H1 (cell line): Measurements from ENCODE around the gene SLC39A10. TPM values are rescaled to one million over a fixed set of nuclear protein-coding genes. Genes with fewer than 3 reads are reported as not detected.
A peak's percentile ranks its signal among the peaks of the same experiment; 100 is the strongest.

Source experiments
- CTCF ChIA-PET: fragments of 300-600 bp; sonication (Branson Sonifier 250); formaldehyde crosslinking; loops from one replicate; lab custom pipeline; 2021; ENCODE audit not compliant: partially characterized antibody; lab: Charles Lee
- POLR2A ChIA-PET: fragments of 300-600 bp; sonication (Branson Sonifier 250); formaldehyde crosslinking; loops from one replicate; lab custom pipeline; 2021; ENCODE audit warnings: inconsistent platforms; ENCODE audit not compliant: partially characterized antibody; lab: Charles Lee
- DNase-seq, 2 experiments: peaks; one replicate each; pipeline versions ENCODE4 v3.0.0 to v3.0.0-alpha.2; 2010 to 2022; ENCODE audit warnings: low spot score in 2 of 2, low read depth in 1 of 2, mixed read lengths in 1 of 2
- FAIRE-seq: peaks from 2 replicates; lab custom pipeline; 2011; peaks lifted over from hg19 to GRCh38; lab: Jason Lieb, UNC
- H2AFZ ChIP-seq: 2 replicates; pipeline ENCODE4 v1.8.1; 2012; ENCODE audit warnings: low read length, inconsistent platforms
- H2AK5ac ChIP-seq: 2 replicates; pipeline ENCODE4 v1.6.1; 2013; ENCODE audit warnings: low read depth, low read length
- H2BK120ac ChIP-seq: replicated peaks from 2 replicates; pipeline ENCODE3; 2013; ENCODE audit warnings: low read depth, low read length, inconsistent platforms
- H2BK12ac ChIP-seq: 2 replicates; pipeline ENCODE4 v1.6.1; 2013; ENCODE audit warnings: low read depth, low read length
- H2BK15ac ChIP-seq: 2 replicates; pipeline ENCODE4 v1.6.1; 2013; ENCODE audit warnings: low read length
- H2BK20ac ChIP-seq: 2 replicates; pipeline ENCODE4 v1.6.1; 2013; ENCODE audit warnings: low read length
- H2BK5ac ChIP-seq: 2 replicates; pipeline ENCODE4 v1.6.1; 2013; ENCODE audit warnings: low read depth, low read length
- H3K14ac ChIP-seq: 2 replicates; pipeline ENCODE4 v1.6.1; 2013; ENCODE audit warnings: inconsistent platforms; ENCODE audit not compliant: insufficient read length
- H3K18ac ChIP-seq: 2 replicates; pipeline ENCODE4 v1.6.1; 2013; ENCODE audit warnings: low read length; ENCODE audit errors: extremely low read depth
- H3K23ac ChIP-seq: 2 replicates; pipeline ENCODE4 v1.6.1; 2013; ENCODE audit warnings: inconsistent platforms; ENCODE audit not compliant: insufficient read length
- H3K23me2 ChIP-seq: 2 replicates; pipeline ENCODE4 v1.6.1; 2013; ENCODE audit warnings: low read depth, low read length
- H3K27ac ChIP-seq: 2 replicates; pipeline ENCODE4 v1.6.1; 2011; ENCODE audit warnings: low read depth, low read length, inconsistent platforms
- H3K27me3 ChIP-seq, 4 experiments: replicated peaks in 1 of 4; 1 replicate in 1 of 4; 2 replicates in 3 of 4; pipeline versions ENCODE4 v1.6.1 to v1.8.1; 2011 to 2013; ENCODE audit warnings: low read length in 3 of 4, mild to moderate bottlenecking in 3 of 4, inconsistent platforms in 2 of 4, mixed read lengths in 2 of 4, moderate library complexity in 1 of 4; ENCODE audit not compliant: control insufficient read depth in 3 of 4, insufficient read depth in 3 of 4; ENCODE audit errors: extremely low read depth in 1 of 4
- H3K36me3 ChIP-seq, 4 experiments: 2 replicates each; pipeline versions ENCODE4 v1.6.1 to v1.8.1; 2011 to 2013; ENCODE audit warnings: mild to moderate bottlenecking in 4 of 4, low read length in 3 of 4, moderate library complexity in 2 of 4, control low read depth in 1 of 4, inconsistent platforms in 1 of 4; ENCODE audit not compliant: insufficient read depth in 4 of 4, control insufficient read depth in 2 of 4
- H3K4ac ChIP-seq: replicated peaks from 2 replicates; pipeline ENCODE3; 2013; ENCODE audit warnings: low read length, low read depth, mixed read lengths, inconsistent platforms; ENCODE audit not compliant: insufficient read length
- H3K4me1 ChIP-seq, 4 experiments: replicated peaks in 1 of 4; 1 replicate in 1 of 4; 2 replicates in 3 of 4; pipeline versions ENCODE4 v1.6.1 to v1.8.1; 2011 to 2013; ENCODE audit warnings: low read length in 3 of 4, inconsistent platforms in 2 of 4, mixed read lengths in 1 of 4; ENCODE audit not compliant: insufficient read depth in 4 of 4, control insufficient read depth in 3 of 4
- H3K4me2 ChIP-seq, 2 experiments: 2 replicates each; pipeline versions ENCODE4 v1.6.1 to v1.8.1; 2011 to 2013; ENCODE audit warnings: low read depth in 2 of 2, low read length in 2 of 2, control low read depth in 1 of 2, inconsistent platforms in 1 of 2, mild to moderate bottlenecking in 1 of 2; ENCODE audit not compliant: insufficient read depth in 1 of 2
- H3K4me3 ChIP-seq, 4 experiments: fragments of 200-600, 300-600 bp in 1 of 4; sonication (generic), shearing (Covaris generic), sonication (Bioruptor Twin) in 1 of 4; 2 replicates each; pipeline versions ENCODE4 v1.5.1 to v1.8.1; 2011 to 2016; ENCODE audit warnings: low read length in 4 of 4, low read depth in 3 of 4, control low read depth in 2 of 4, inconsistent platforms in 2 of 4, mild to moderate bottlenecking in 2 of 4, mixed read lengths in 1 of 4, moderate library complexity in 1 of 4; ENCODE audit not compliant: insufficient read depth in 2 of 4; ENCODE audit errors: extremely low read depth in 1 of 4
- H3K56ac ChIP-seq: replicated peaks from 2 replicates; pipeline ENCODE3; 2013; ENCODE audit warnings: low read depth, mild to moderate bottlenecking, mixed read lengths, low read length, inconsistent platforms; ENCODE audit not compliant: insufficient read length
- H3K79me1 ChIP-seq: 2 replicates; pipeline ENCODE4 v1.6.1; 2013; ENCODE audit warnings: low read depth, low read length, control low read depth
- H3K79me2 ChIP-seq, 2 experiments: 2 replicates each; pipeline versions ENCODE4 v1.6.1 to v1.8.1; 2012 to 2013; ENCODE audit warnings: low read length in 2 of 2, mild to moderate bottlenecking in 2 of 2, inconsistent platforms in 1 of 2; ENCODE audit not compliant: insufficient read depth in 2 of 2, control insufficient read depth in 1 of 2
- H3K9ac ChIP-seq, 4 experiments: replicated peaks in 1 of 4; 1 replicate in 1 of 4; 2 replicates in 3 of 4; pipeline versions ENCODE4 v1.6.1 to v1.8.1; 2011 to 2013; ENCODE audit warnings: low read depth in 3 of 4, low read length in 3 of 4, control low read depth in 2 of 4, mild to moderate bottlenecking in 2 of 4, moderate library complexity in 2 of 4, inconsistent platforms in 1 of 4; ENCODE audit errors: extremely low read depth in 1 of 4
- H3K9me3 ChIP-seq, 2 experiments: 2 replicates each; pipeline versions ENCODE4 v1.6.1 to v1.8.1; 2012 to 2013; ENCODE audit warnings: mild to moderate bottlenecking in 2 of 2, moderate library complexity in 2 of 2, control low read depth in 1 of 2, inconsistent platforms in 1 of 2, low read depth in 1 of 2, low read length in 1 of 2, mixed read lengths in 1 of 2; ENCODE audit not compliant: insufficient read depth in 2 of 2
- H4K20me1 ChIP-seq, 2 experiments: replicated peaks in 1 of 2; 2 replicates each; pipeline versions ENCODE3 to v1.8.1; 2011 to 2013; ENCODE audit warnings: inconsistent platforms in 2 of 2, low read length in 2 of 2, mild to moderate bottlenecking in 1 of 2; ENCODE audit not compliant: insufficient read depth in 2 of 2, control insufficient read depth in 1 of 2
- H4K5ac ChIP-seq: 2 replicates; pipeline ENCODE4 v1.6.1; 2013; ENCODE audit warnings: low read length, low read depth, mixed read lengths, inconsistent platforms; ENCODE audit not compliant: insufficient read length
- H4K8ac ChIP-seq: 2 replicates; pipeline ENCODE4 v1.8.0; 2013; ENCODE audit warnings: mild to moderate bottlenecking, moderate library complexity, low read length, inconsistent platforms; ENCODE audit not compliant: insufficient read depth; ENCODE audit errors: extremely low read depth
- H4K91ac ChIP-seq: replicated peaks from 2 replicates; pipeline ENCODE3; 2013; ENCODE audit warnings: low read length, mixed read lengths, inconsistent platforms; ENCODE audit not compliant: insufficient read length
- EZH2 ChIP-seq: fragments of 200-600 bp; sonication (generic); IDR thresholded peaks from 2 replicates; pipeline ENCODE4 v1.7.1; 2012; ENCODE audit warnings: low read depth, mild to moderate bottlenecking, moderate library complexity, low read length, inconsistent platforms; ENCODE audit not compliant: severe bottlenecking
- FOSL1 ChIP-seq: IDR thresholded peaks from 2 replicates; pipeline ENCODE4 v1.6.1; 2011; ENCODE audit warnings: mild to moderate bottlenecking, low read depth, low read length, moderate library complexity; ENCODE audit not compliant: insufficient read depth
- WGBS, 2 experiments: shearing (Covaris generic) in 1 of 2; methylation state at CpG; one replicate each; pipeline versions ENCODE4 v1.1.6 to v1.1.7; 2013 to 2015; ENCODE audit warnings: low lambda C conversion rate in 2 of 2, mixed read lengths in 2 of 2, inconsistent platforms in 1 of 2, low coverage in 1 of 2, missing lambda C conversion rate in 1 of 2; ENCODE audit not compliant: insufficient replicate concordance in 2 of 2, insufficient coverage in 1 of 2, insufficient read length in 1 of 2; ENCODE audit errors: extremely low coverage in 1 of 2, missing lambda C conversion rate in 1 of 2; 5-methylcytosine and 5-hydroxymethylcytosine counted together
- polyA plus RNA-seq, 7 experiments: library from polyadenylated mRNA; depleted of rRNA in 3 of 7; stranded (reverse) in 5 of 7; unstranded in 2 of 7; fragments of >200 nt in 5 of 7; fragments of 200-250 nt in 2 of 7; gene quantifications; 1 replicate in 5 of 7; 2 replicates in 1 of 7; 4 replicates in 1 of 7; pipeline versions ENCODE4 v1.2.1 to v1.2.3, GENCODE V29; 2011 to 2013; ENCODE audit warnings: missing spikeins in 2 of 7, mixed read lengths in 2 of 7
- total RNA-seq: library from RNA; stranded (reverse); fragmentation: NEBNext Ultra II Directional; extraction: Animal tissue kit (Norgen Biotek cat#: 25700); gene quantifications from 2 replicates; pipeline ENCODE4 v1.2.1, GENCODE V29; 2021

The SLC39A10 gene
- total and polyA plus RNA-seq, 2 of the 8 experiments (the other 6 are each of a cell fraction or from before 2014, with no cell fraction given) = 68.1 to 234 TPM

DNA sequence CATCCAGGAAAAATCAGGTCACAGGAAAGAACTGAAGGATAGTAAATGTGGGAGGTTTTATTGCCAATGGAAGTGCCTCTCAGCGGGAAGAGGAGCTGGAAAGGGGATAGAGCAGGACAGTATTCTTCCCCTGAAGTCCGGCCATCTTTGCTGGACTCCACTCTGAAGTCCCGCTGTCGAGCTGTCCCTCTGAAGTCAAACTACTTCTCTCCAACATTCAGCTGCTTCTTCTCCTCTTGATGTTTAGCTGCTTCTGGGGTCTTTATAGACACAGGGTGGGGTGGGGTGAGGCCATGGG is 23.5 kb upstream of the SLC39A10 start:
- no peak overlapping the region for H3K14ac ChIP-seq
- H3K9me3 ChIP-seq = no peaks in the 10 kb centered on the region
- H2BK20ac ChIP-seq = no peak overlapping the region
- no peak overlapping the region for H3K56ac ChIP-seq
- no peaks in the 10 kb centered on the region for H3K23me2 ChIP-seq
- H3K79me2 ChIP-seq = no peaks in the 10 kb centered on the region
- no peak overlapping the region for H4K91ac ChIP-seq
- ChIA-PET CTCF (interaction anchor here (1.0 kb wide), 1 partner anchor 150 kb away, joined by 3 read pairs; no protein-coding TSS in a partner anchor), POLR2A (interaction anchor here (1.0 kb wide), 1 partner anchor 23 kb away, joined by 3 read pairs; the partner anchor contains the start of gene SLC39A10)
- H3K4me1 ChIP-seq = peaks cover 0 to 5% (median 0%) of the 10 kb centered on the region in 4 experiments; a peak in 2 of 7 replicates
- H3K4me3 ChIP-seq = no peak overlapping the region
- no peak for DNase-seq
- no peak overlapping the region for H3K4me2 ChIP-seq
- no peak overlapping the region for H3K27ac ChIP-seq
- peaks cover 2% of the 10 kb centered on the region; the same call in 1 of the 2 replicates for H3K79me1 ChIP-seq
- H4K20me1 ChIP-seq = no peaks in the 10 kb centered on the region
- FAIRE-seq = no peak
- no peak overlapping the region for H3K9ac ChIP-seq
- no peak overlapping the region for H3K18ac ChIP-seq
- no peak overlapping the region for H4K8ac ChIP-seq
- H2BK12ac ChIP-seq = 0 out of 2 replicates have a peak overlapping the region, but pooled peaks have one; percentile 85
- no peak overlapping the region for H2AK5ac ChIP-seq
- H2BK120ac ChIP-seq = no peak overlapping the region
- no peak overlapping the region for H4K5ac ChIP-seq
- no peak overlapping the region for H3K4ac ChIP-seq
- H3K36me3 ChIP-seq = no peaks in the 10 kb centered on the region
- no peaks in the 10 kb centered on the region for H3K27me3 ChIP-seq
- WGBS, 2 experiments = 89% methylated on average over 4 of the region's 4 CpGs; no CpG with 5 or more reads in 1 of the 2 experiments
- H2BK15ac ChIP-seq = no peak overlapping the region
- no peak overlapping the region for H3K23ac ChIP-seq
- no peak overlapping the region for H2AFZ ChIP-seq
- H2BK5ac ChIP-seq = no peak overlapping the region
- TF ChIP-seq FOSL1 (no peak), EZH2 (no peak)
